ENCODE results near the gene PDHB. TPM values are rescaled to one million over a fixed set of nuclear protein-coding genes. Genes with fewer than 3 reads are reported as not detected.
A peak's percentile ranks its signal among the peaks of the same experiment; 100 is the strongest.
"Not testable (repeated sequence)": the region's sequence is repeated elsewhere in the genome, so short reads cannot be mapped to it uniquely, and the experiment has no call there.

Gene PDHB
- total RNA-seq, 1 donor from 2014 or later, result 63.1 TPM

- DNase-seq (ENCODE audit: low spot score in 2 of 2, unreplicated experiment in 2 of 2), result no peak
- peaks cover 4% of the 10 kb centered on the region for H3K36me3 Mint-ChIP-seq
- H3K4me1 Mint-ChIP-seq, result peaks cover 13% of the 10 kb centered on the region
- H3K9me3 Mint-ChIP-seq, result peaks cover 17% of the 10 kb centered on the region
- no peak overlapping the region for H3K27ac Mint-ChIP-seq
- no peak overlapping the region for H3K4me3 Mint-ChIP-seq
- no peaks in the 10 kb centered on the region for H3K27me3 Mint-ChIP-seq (ENCODE audit: low read depth)
- TF ChIP-seq, protein P1, sequence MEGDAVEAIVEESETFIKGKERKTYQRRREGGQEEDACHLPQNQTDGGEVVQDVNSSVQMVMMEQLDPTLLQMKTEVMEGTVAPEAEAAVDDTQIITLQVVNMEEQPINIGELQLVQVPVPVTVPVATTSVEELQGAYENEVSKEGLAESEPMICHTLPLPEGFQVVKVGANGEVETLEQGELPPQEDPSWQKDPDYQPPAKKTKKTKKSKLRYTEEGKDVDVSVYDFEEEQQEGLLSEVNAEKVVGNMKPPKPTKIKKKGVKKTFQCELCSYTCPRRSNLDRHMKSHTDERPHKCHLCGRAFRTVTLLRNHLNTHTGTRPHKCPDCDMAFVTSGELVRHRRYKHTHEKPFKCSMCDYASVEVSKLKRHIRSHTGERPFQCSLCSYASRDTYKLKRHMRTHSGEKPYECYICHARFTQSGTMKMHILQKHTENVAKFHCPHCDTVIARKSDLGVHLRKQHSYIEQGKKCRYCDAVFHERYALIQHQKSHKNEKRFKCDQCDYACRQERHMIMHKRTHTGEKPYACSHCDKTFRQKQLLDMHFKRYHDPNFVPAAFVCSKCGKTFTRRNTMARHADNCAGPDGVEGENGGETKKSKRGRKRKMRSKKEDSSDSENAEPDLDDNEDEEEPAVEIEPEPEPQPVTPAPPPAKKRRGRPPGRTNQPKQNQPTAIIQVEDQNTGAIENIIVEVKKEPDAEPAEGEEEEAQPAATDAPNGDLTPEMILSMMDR (IDR thresholded peaks at IDR 0.05; ENCODE audit: unreplicated experiment), result no peak
Measured at GRCh38 chr3:58459160-58459559, 25.5 kb upstream of the PDHB start.

GRCh38 chr3:58452176-58452575 lies 18.5 kb upstream of the PDHB start:
- no peak overlapping the region for H3K4me3 Mint-ChIP-seq
- H3K9me3 Mint-ChIP-seq, result peaks cover 28% of the 10 kb centered on the region

GRCh38 chr3:58441514-58442450 lies 8.2 kb upstream of the PDHB start:
- Mint-ChIP-seq H3K36me3 (no peaks in the 10 kb centered on the region), H3K9me3 (no peaks in the 10 kb centered on the region), H3K4me1 (peaks cover 5% of the 10 kb centered on the region), H3K27me3 (ENCODE audit: low read depth) (no peaks in the 10 kb centered on the region), H3K4me3 (no peak overlapping the region), H3K27ac (no peak overlapping the region)
- no peak for DNase-seq (ENCODE audit: low spot score in 2 of 2, unreplicated experiment in 2 of 2)
- TF ChIP-seq, protein P1 (IDR thresholded peaks at IDR 0.05; ENCODE audit: unreplicated experiment), result no peak

More at GRCh38 chr3:58452176-58452575, 18.5 kb upstream of the PDHB start:
- TF ChIP-seq, protein P1 (IDR thresholded peaks at IDR 0.05; ENCODE audit: unreplicated experiment), result no peak
- no peak overlapping the region for H3K27ac Mint-ChIP-seq
- peaks cover 7% of the 10 kb centered on the region for H3K36me3 Mint-ChIP-seq
- H3K27me3 Mint-ChIP-seq (ENCODE audit: low read depth), result no peaks in the 10 kb centered on the region
- H3K4me1 Mint-ChIP-seq, result no peaks in the 10 kb centered on the region
- no peak for DNase-seq (ENCODE audit: low spot score in 2 of 2, unreplicated experiment in 2 of 2)

GRCh38 chr3:58440996-58441355 lies 7.3 kb upstream of the PDHB start:
- H3K9me3 Mint-ChIP-seq; H3K4me3 Mint-ChIP-seq; H3K27ac Mint-ChIP-seq; H3K27me3 Mint-ChIP-seq (ENCODE audit: low read depth); H3K4me1 Mint-ChIP-seq; H3K36me3 Mint-ChIP-seq; DNase-seq (ENCODE audit: low spot score in 2 of 2, unreplicated experiment in 2 of 2): not testable (repeated sequence)

GRCh38 chr3:58437276-58437675 lies 3.6 kb upstream of the PDHB start:
- H3K9me3 Mint-ChIP-seq; H3K36me3 Mint-ChIP-seq; H3K4me3 Mint-ChIP-seq; H3K27ac Mint-ChIP-seq; DNase-seq (ENCODE audit: low spot score in 2 of 2, unreplicated experiment in 2 of 2); H3K27me3 Mint-ChIP-seq (ENCODE audit: low read depth): not testable (repeated sequence)
- peaks cover 33% of the 10 kb centered on the region for H3K4me1 Mint-ChIP-seq

DNA sequence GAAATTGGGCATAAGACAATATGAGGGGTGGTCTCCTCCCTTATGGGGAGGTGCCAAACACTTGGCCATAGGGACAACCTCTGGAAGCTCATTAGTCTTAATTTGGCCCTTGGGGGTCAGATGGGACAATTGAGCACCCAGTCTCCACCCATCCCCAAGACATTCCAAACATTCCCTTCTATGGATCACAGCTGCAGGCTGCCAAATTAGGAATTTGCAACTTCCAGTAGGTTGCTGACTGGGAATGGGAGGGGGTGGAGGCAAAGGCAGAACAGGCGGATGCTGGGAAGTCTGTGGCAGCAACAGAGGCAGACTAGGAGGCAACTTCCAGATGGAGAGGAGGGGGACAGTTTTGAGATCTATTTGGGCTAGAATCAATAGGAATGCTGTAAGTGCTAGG lies 1.4 kb upstream of the PDHB start:
- DNase-seq (ENCODE audit: low spot score in 2 of 2, unreplicated experiment in 2 of 2), result no peak
- Mint-ChIP-seq H3K9me3 (no peaks in the 10 kb centered on the region), H3K36me3 (peaks cover 4% of the 10 kb centered on the region), H3K27ac (peak overlapping the region; percentile 90), H3K27me3 (ENCODE audit: low read depth) (no peaks in the 10 kb centered on the region), H3K4me3 (peak overlapping the region; percentile 91), H3K4me1 (peaks cover 36% of the 10 kb centered on the region)
- TF ChIP-seq, protein P1 (IDR thresholded peaks at IDR 0.05; ENCODE audit: unreplicated experiment), result no peak
